A673 (cell line): ENCODE data around the gene ARHGEF26.

Experiments used
- EZH2 ChIP-seq: fragments of 200-600 bp; sonication (generic); IDR thresholded peaks from 2 replicates; pipeline ENCODE4 v1.6.1; 2017; ENCODE audit warnings: borderline replicate concordance, low read depth, mild to moderate bottlenecking, mixed read lengths, antibody characterized with exemption, low read length; ENCODE audit not compliant: poor library complexity, severe bottlenecking
- TF ChIP-seq, protein P1 (sequence below): fragments of 300-800, 200-600 bp; sonication (generic); conservative IDR thresholded peaks from 2 replicates; pipeline ENCODE4 v1.5.1; 2017; ENCODE audit warnings: low read depth, mild to moderate bottlenecking, antibody characterized with exemption, low read length, moderate library complexity, mixed read lengths

- TF ChIP-seq, protein P1, sequence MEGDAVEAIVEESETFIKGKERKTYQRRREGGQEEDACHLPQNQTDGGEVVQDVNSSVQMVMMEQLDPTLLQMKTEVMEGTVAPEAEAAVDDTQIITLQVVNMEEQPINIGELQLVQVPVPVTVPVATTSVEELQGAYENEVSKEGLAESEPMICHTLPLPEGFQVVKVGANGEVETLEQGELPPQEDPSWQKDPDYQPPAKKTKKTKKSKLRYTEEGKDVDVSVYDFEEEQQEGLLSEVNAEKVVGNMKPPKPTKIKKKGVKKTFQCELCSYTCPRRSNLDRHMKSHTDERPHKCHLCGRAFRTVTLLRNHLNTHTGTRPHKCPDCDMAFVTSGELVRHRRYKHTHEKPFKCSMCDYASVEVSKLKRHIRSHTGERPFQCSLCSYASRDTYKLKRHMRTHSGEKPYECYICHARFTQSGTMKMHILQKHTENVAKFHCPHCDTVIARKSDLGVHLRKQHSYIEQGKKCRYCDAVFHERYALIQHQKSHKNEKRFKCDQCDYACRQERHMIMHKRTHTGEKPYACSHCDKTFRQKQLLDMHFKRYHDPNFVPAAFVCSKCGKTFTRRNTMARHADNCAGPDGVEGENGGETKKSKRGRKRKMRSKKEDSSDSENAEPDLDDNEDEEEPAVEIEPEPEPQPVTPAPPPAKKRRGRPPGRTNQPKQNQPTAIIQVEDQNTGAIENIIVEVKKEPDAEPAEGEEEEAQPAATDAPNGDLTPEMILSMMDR = no peak
- TF ChIP-seq EZH2 = no peak
Measured at GRCh38 chr3:154241496-154241895, 120.3 kb downstream of the ARHGEF26 start.
